H9 (cell line): ENCODE data around the gene TBXA2R. TPM values are rescaled to one million over a fixed set of nuclear protein-coding genes. Genes with fewer than 3 reads are reported as not detected.

Experiments
- DNase-seq: peaks from one replicate; pipeline ENCODE4 v3.0.0-alpha.2; 2017
- H2AFZ ChIP-seq: one replicate; pipeline ENCODE4 v1.6.1; 2013; ENCODE audit warnings: mild to moderate bottlenecking, low read length, control low read depth, moderate library complexity
- H2AK5ac ChIP-seq: 2 replicates; pipeline ENCODE4 v1.6.1; 2013; ENCODE audit warnings: low read length, control low read depth, mixed read lengths; ENCODE audit not compliant: insufficient read length
- H2BK120ac ChIP-seq: one replicate; pipeline ENCODE4 v1.6.1; 2013; ENCODE audit warnings: low read depth, mild to moderate bottlenecking, low read length, control low read depth, inconsistent platforms; ENCODE audit not compliant: poor library complexity, severe bottlenecking
- H2BK12ac ChIP-seq: 2 replicates; pipeline ENCODE4 v1.6.1; 2013; ENCODE audit warnings: low read length, control low read depth, mixed read lengths, low read depth; ENCODE audit not compliant: insufficient read length
- H2BK15ac ChIP-seq: 2 replicates; pipeline ENCODE4 v1.6.1; 2013; ENCODE audit warnings: low read depth, low read length, control low read depth
- H2BK20ac ChIP-seq: one replicate; pipeline ENCODE4 v1.6.1; 2013; ENCODE audit warnings: low read depth, mild to moderate bottlenecking, low read length, control low read depth, inconsistent platforms; ENCODE audit not compliant: poor library complexity, severe bottlenecking
- H2BK5ac ChIP-seq: 2 replicates; pipeline ENCODE4 v1.6.1; 2013; ENCODE audit warnings: low read length, control low read depth, mixed read lengths; ENCODE audit not compliant: insufficient read length
- H3K14ac ChIP-seq: 2 replicates; pipeline ENCODE4 v1.6.1; 2013; ENCODE audit warnings: low read length, control low read depth; ENCODE audit not compliant: insufficient read depth
- H3K18ac ChIP-seq: 2 replicates; pipeline ENCODE4 v1.6.1; 2013; ENCODE audit warnings: low read depth, mild to moderate bottlenecking, mixed read lengths, low read length, control low read depth; ENCODE audit not compliant: insufficient read length
- H3K23ac ChIP-seq: 2 replicates; pipeline ENCODE4 v1.6.1; 2013; ENCODE audit warnings: low read length, control low read depth, mixed read lengths, low read depth; ENCODE audit not compliant: insufficient read length
- H3K23me2 ChIP-seq: 2 replicates; pipeline ENCODE4 v1.6.1; 2013; ENCODE audit warnings: low read depth, mild to moderate bottlenecking, mixed read lengths, low read length, control low read depth; ENCODE audit not compliant: insufficient read length, poor library complexity, severe bottlenecking
- H3K27ac ChIP-seq: 2 replicates; pipeline ENCODE4 v1.5.1; 2013; ENCODE audit warnings: low read length, control low read depth, mixed read lengths, low read depth; ENCODE audit not compliant: insufficient read length
- H3K27me3 ChIP-seq: 2 replicates; pipeline ENCODE4 v1.6.1; 2013; ENCODE audit warnings: low read length, control low read depth, inconsistent platforms; ENCODE audit not compliant: insufficient read depth
- H3K4ac ChIP-seq: 2 replicates; pipeline ENCODE4 v1.6.1; 2013; ENCODE audit warnings: low read depth, mild to moderate bottlenecking, control low read depth, inconsistent platforms, low read length, moderate library complexity
- H3K4me1 ChIP-seq: 2 replicates; pipeline ENCODE4 v1.6.1; 2013; ENCODE audit warnings: low read length, control low read depth, inconsistent platforms; ENCODE audit not compliant: insufficient read depth
- H3K4me2 ChIP-seq: 2 replicates; pipeline ENCODE4 v1.6.1; 2013; ENCODE audit warnings: low read length, control low read depth, mixed read lengths; ENCODE audit not compliant: insufficient read length, insufficient read depth
- H3K56ac ChIP-seq: 2 replicates; pipeline ENCODE4 v1.6.1; 2013; ENCODE audit warnings: low read depth, mild to moderate bottlenecking, mixed read lengths, low read length, control low read depth; ENCODE audit not compliant: insufficient read length
- H3K79me1 ChIP-seq: 2 replicates; pipeline ENCODE4 v1.6.1; 2013; ENCODE audit warnings: low read depth, mild to moderate bottlenecking, moderate library complexity, low read length, control low read depth, inconsistent platforms; ENCODE audit not compliant: insufficient read depth, poor library complexity, severe bottlenecking
- H3K79me2 ChIP-seq: 2 replicates; pipeline ENCODE4 v1.6.1; 2013; ENCODE audit warnings: low read length, control low read depth, inconsistent platforms; ENCODE audit not compliant: insufficient read depth
- H3K9ac ChIP-seq: 2 replicates; pipeline ENCODE4 v1.6.1; 2013; ENCODE audit warnings: low read length, control low read depth, mixed read lengths; ENCODE audit not compliant: insufficient read length; ENCODE audit errors: extremely low read depth
- H3K9me3 ChIP-seq: one replicate; pipeline ENCODE4 v1.6.1; 2013; ENCODE audit warnings: low read depth, low read length, inconsistent platforms; ENCODE audit not compliant: control insufficient read depth
- H3T11ph ChIP-seq: one replicate; pipeline ENCODE4 v1.6.1; 2013; ENCODE audit warnings: mild to moderate bottlenecking, low read length, control low read depth, inconsistent platforms
- H4K20me1 ChIP-seq: one replicate; pipeline ENCODE4 v1.6.1; 2013; ENCODE audit not compliant: control insufficient read depth, insufficient read length, insufficient read depth
- H4K5ac ChIP-seq: 2 replicates; pipeline ENCODE4 v1.6.1; 2013; ENCODE audit warnings: low read depth, mild to moderate bottlenecking, mixed read lengths, low read length, control low read depth; ENCODE audit not compliant: insufficient read length
- H4K8ac ChIP-seq: replicated peaks from 2 replicates; pipeline ENCODE4 v1.6.1; 2013; ENCODE audit warnings: low read length, control low read depth, mixed read lengths, low read depth; ENCODE audit not compliant: insufficient read length
- H4K91ac ChIP-seq: 2 replicates; pipeline ENCODE4 v1.6.1; 2013; ENCODE audit warnings: low read depth, mild to moderate bottlenecking, moderate library complexity, mixed read lengths, low read length, control low read depth; ENCODE audit not compliant: insufficient read length
- H3K27ac Mint-ChIP-seq, 3 experiments: 2 replicates in 2 of 3; 3 replicates in 1 of 3; pipeline ENCODE4 v1.8.0; 2020 to 2021; ENCODE audit warnings: mixed read lengths in 3 of 3, mild to moderate bottlenecking in 1 of 3, moderate library complexity in 1 of 3
- H3K27me3 Mint-ChIP-seq: 2 replicates; pipeline ENCODE4 v1.8.0; 2021; ENCODE audit warnings: low read depth, mild to moderate bottlenecking, moderate library complexity, mixed read lengths
- H3K36me3 Mint-ChIP-seq, 3 experiments: 2 replicates in 2 of 3; 3 replicates in 1 of 3; pipeline ENCODE4 v1.8.0; 2020 to 2021; ENCODE audit warnings: low read depth in 3 of 3, mixed read lengths in 3 of 3; ENCODE audit not compliant: insufficient read depth in 1 of 3
- H3K4me1 Mint-ChIP-seq, 2 experiments: 2 replicates each; pipeline ENCODE4 v1.8.0; 2020; ENCODE audit warnings: mixed read lengths in 2 of 2
- H3K4me3 Mint-ChIP-seq, 2 experiments: 2 replicates in 1 of 2; 3 replicates in 1 of 2; pipeline ENCODE4 v1.8.0; 2020 to 2021; ENCODE audit warnings: mild to moderate bottlenecking in 2 of 2, mixed read lengths in 2 of 2, moderate library complexity in 1 of 2
- H3K9me3 Mint-ChIP-seq, 2 experiments: 2 replicates in 1 of 2; 3 replicates in 1 of 2; pipeline ENCODE4 v1.8.0; 2020; ENCODE audit warnings: mild to moderate bottlenecking in 2 of 2, mixed read lengths in 2 of 2, moderate library complexity in 1 of 2
- CTCF ChIP-seq: fragments of 200-600 bp; sonication (generic); conservative IDR thresholded peaks from 3 replicates; pipeline ENCODE4 v1.8.0; 2021; ENCODE audit warnings: antibody characterized with exemption, mild to moderate bottlenecking
- WGBS: extraction: QIAGEN DNeasy Blood & Tissue Kit; methylation state at CpG from one replicate; pipeline ENCODE4 v1.1.7; 2013; ENCODE audit warnings: missing lambda C conversion rate, low lambda C conversion rate, mixed read lengths; ENCODE audit not compliant: insufficient read length; ENCODE audit errors: extremely low coverage; 5-methylcytosine and 5-hydroxymethylcytosine counted together
- total RNA-seq: library from RNA; stranded (reverse); gene quantifications from 2 replicates; pipeline ENCODE4 v1.2.1, GENCODE V29; 2021

TBXA2R gene
- total RNA-seq, 1 experiment from 2014 or later: 0.63 TPM

GRCh38 chr19:3563709-3564524 is 42.8 kb downstream of the TBXA2R start:
- H3K27me3 ChIP-seq: no peaks in the 10 kb centered on the region
- H3K4ac ChIP-seq: no peak overlapping the region
- no peak overlapping the region for H3K23ac ChIP-seq
- no peak overlapping the region for H2BK120ac ChIP-seq
- H3K4me1 ChIP-seq: no peaks in the 10 kb centered on the region
- no peak overlapping the region for H2AFZ ChIP-seq
- no peak overlapping the region for H4K5ac ChIP-seq
- Mint-ChIP-seq H3K27me3 (peaks cover 38% of the 10 kb centered on the region), H3K27ac (no peak overlapping the region; a peak in 1 of 7 replicates), H3K4me1 (no peaks in the 10 kb centered on the region), H3K4me3 (peak overlapping the region in 1 of 2 experiments; percentile 29; a peak in 1 of 5 replicates), H3K9me3 (no peaks in the 10 kb centered on the region), H3K36me3 (no peaks in the 10 kb centered on the region)
- no CpG with 5 or more reads among the region's 17 CpGs for WGBS
- no peak overlapping the region for H4K8ac ChIP-seq
- H2BK12ac ChIP-seq: no peak overlapping the region
- H3K56ac ChIP-seq: no peak overlapping the region
- no peaks in the 10 kb centered on the region for H3K79me1 ChIP-seq
- DNase-seq: no peak
- no peak overlapping the region for H2BK5ac ChIP-seq
- H3K23me2 ChIP-seq: no peaks in the 10 kb centered on the region
- no peak overlapping the region for H3K27ac ChIP-seq
- no peak overlapping the region for H4K91ac ChIP-seq
- no peak overlapping the region for H2BK20ac ChIP-seq
- no peak overlapping the region for H3K9ac ChIP-seq
- no peak overlapping the region for H2AK5ac ChIP-seq
- no peak overlapping the region for H3K4me2 ChIP-seq
- no peaks in the 10 kb centered on the region for H3K79me2 ChIP-seq
- no peaks in the 10 kb centered on the region for H4K20me1 ChIP-seq
- no peak overlapping the region for H3K14ac ChIP-seq
- no peak overlapping the region for H3K18ac ChIP-seq
- no peak overlapping the region for H3T11ph ChIP-seq
- no peak overlapping the region for H2BK15ac ChIP-seq
- no peak for TF ChIP-seq CTCF
- H3K9me3 ChIP-seq: no peaks in the 10 kb centered on the region
